Measurements from ENCODE around the gene F2R.

DNA sequence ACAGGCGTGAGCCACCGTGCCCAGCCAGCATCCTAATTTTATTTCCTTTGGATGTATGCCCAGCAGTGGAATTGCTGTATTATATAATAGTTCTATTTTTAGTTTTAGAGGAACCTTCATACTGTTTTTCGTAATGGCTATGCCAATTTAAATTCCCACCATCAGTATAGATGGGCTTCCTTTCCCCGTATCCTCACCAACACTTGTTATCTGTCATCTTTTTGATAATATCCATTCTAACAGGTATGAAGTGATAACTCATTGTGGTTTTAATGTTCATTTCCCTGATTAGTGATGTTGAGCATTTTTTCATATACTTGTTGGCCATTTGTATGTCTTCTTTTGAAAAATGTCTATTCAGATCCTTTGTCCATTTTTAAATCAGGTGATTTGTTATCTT is 13.0 kb downstream of the F2R start:
- TF ChIP-seq, protein P1, sequence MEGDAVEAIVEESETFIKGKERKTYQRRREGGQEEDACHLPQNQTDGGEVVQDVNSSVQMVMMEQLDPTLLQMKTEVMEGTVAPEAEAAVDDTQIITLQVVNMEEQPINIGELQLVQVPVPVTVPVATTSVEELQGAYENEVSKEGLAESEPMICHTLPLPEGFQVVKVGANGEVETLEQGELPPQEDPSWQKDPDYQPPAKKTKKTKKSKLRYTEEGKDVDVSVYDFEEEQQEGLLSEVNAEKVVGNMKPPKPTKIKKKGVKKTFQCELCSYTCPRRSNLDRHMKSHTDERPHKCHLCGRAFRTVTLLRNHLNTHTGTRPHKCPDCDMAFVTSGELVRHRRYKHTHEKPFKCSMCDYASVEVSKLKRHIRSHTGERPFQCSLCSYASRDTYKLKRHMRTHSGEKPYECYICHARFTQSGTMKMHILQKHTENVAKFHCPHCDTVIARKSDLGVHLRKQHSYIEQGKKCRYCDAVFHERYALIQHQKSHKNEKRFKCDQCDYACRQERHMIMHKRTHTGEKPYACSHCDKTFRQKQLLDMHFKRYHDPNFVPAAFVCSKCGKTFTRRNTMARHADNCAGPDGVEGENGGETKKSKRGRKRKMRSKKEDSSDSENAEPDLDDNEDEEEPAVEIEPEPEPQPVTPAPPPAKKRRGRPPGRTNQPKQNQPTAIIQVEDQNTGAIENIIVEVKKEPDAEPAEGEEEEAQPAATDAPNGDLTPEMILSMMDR (conservative IDR thresholded peaks at IDR 0.05; ENCODE audit: low read depth in 2 of 2): no peak
- TF ChIP-seq EZH2 (IDR thresholded peaks at IDR 0.05; ENCODE audit: low read depth, unreplicated experiment): no peak
- no peak for TF ChIP-seq CREB1 (CRISPR knock-in tag; IDR thresholded peaks at IDR 0.05; ENCODE audit: low read depth)
- TF ChIP-seq POLR2AphosphoS5 (IDR thresholded peaks at IDR 0.05; ENCODE audit: low read depth): no peak
- TF ChIP-seq ZNF114 (CRISPR knock-in tag; IDR thresholded peaks at IDR 0.05): no peak
- TF ChIP-seq EZH2phosphoT487 (IDR thresholded peaks at IDR 0.05; ENCODE audit: unreplicated experiment): no peak
